H1 (cell line): ENCODE measurements around the gene BCL2L13. TPM values are rescaled to one million over a fixed set of nuclear protein-coding genes. Genes with fewer than 3 reads are reported as not detected.

Experiments
- GABPA ChIP-seq: IDR thresholded peaks from 2 replicates; pipeline ENCODE4 v1.6.1; 2011; ENCODE audit warnings: mild to moderate bottlenecking, low read length, moderate library complexity, borderline replicate concordance; ENCODE audit not compliant: insufficient read depth
- PHF8 ChIP-seq: fragments of 200-600 bp; sonication (generic); conservative IDR thresholded peaks from 2 replicates; pipeline ENCODE4 v1.7.1; 2012; ENCODE audit warnings: low read depth, mild to moderate bottlenecking, inconsistent platforms, low read length, moderate library complexity
- TBP ChIP-seq: IDR thresholded peaks from 2 replicates; pipeline ENCODE4 v1.6.1; 2011; ENCODE audit warnings: low read depth, low read length, improper control_type of control experiment
- polyA plus RNA-seq, 7 experiments: library from polyadenylated mRNA; depleted of rRNA in 3 of 7; stranded (reverse) in 5 of 7; unstranded in 2 of 7; fragments of >200 nt in 5 of 7; fragments of 200-250 nt in 2 of 7; gene quantifications; 1 replicate in 5 of 7; 2 replicates in 1 of 7; 4 replicates in 1 of 7; pipeline versions ENCODE4 v1.2.1 to v1.2.3, GENCODE V29; 2011 to 2013; ENCODE audit warnings: missing spikeins in 2 of 7, mixed read lengths in 2 of 7
- total RNA-seq: library from RNA; stranded (reverse); fragmentation: NEBNext Ultra II Directional; extraction: Animal tissue kit (Norgen Biotek cat#: 25700); gene quantifications from 2 replicates; pipeline ENCODE4 v1.2.1, GENCODE V29; 2021
- TF ChIP-seq, protein P1 (sequence below): IDR thresholded peaks from 2 replicates; pipeline ENCODE4 v1.6.1; 2011; ENCODE audit warnings: low read length, improper control_type of control experiment

Gene BCL2L13
- total and polyA plus RNA-seq, 2 of the 8 experiments (the other 6 are each of a cell fraction or from before 2014, with no cell fraction given), result 20.7 to 35.0 TPM

DNA sequence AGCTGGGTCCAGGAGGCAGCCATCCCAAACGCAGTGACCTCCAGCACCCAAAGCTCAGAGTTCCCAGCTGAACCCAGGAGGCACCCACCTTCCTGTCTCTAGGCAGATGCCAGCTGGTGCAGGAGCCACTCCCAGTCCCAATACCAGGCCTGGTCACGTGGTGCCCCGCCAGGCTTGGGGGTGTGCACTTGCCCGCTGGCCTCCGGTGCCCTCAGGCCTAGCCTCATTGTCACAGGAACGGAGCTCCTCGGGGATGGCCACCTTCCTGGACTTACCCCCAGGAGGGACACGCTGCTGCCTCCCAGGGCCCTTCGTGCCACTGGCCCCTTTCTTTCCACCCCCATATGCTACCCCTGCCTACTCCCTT, 131.1 kb downstream of the BCL2L13 start (continued):
- TF ChIP-seq GABPA (no peak), PHF8 (no peak), TBP (no peak)
- TF ChIP-seq, protein P1, sequence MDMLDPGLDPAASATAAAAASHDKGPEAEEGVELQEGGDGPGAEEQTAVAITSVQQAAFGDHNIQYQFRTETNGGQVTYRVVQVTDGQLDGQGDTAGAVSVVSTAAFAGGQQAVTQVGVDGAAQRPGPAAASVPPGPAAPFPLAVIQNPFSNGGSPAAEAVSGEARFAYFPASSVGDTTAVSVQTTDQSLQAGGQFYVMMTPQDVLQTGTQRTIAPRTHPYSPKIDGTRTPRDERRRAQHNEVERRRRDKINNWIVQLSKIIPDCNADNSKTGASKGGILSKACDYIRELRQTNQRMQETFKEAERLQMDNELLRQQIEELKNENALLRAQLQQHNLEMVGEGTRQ, result no peak
- TF ChIP-seq, all 59 proteins: peak for 0
